Muscle layer of duodenum (tissue), 2 donors: ENCODE measurements around the gene EIF2B4.

Experiments used
- H3K27ac ChIP-seq: one replicate; pipeline ENCODE4 v1.7.0; 2013; ENCODE audit warnings: mild to moderate bottlenecking, low read length
- H3K27me3 ChIP-seq: one replicate; pipeline ENCODE4 v1.7.0; 2013; ENCODE audit warnings: low read depth, mild to moderate bottlenecking, control low read depth, low read length
- H3K36me3 ChIP-seq, 2 donors: one replicate each; pipeline ENCODE4 v1.7.0; 2013; ENCODE audit warnings: low read length in 2 of 2, control low read depth in 1 of 2, mild to moderate bottlenecking in 1 of 2; ENCODE audit not compliant: insufficient read depth in 2 of 2, control insufficient read depth in 1 of 2
- H3K4me1 ChIP-seq, 2 donors: one replicate each; pipeline ENCODE4 v1.7.0; 2013; ENCODE audit warnings: low read length in 2 of 2, mild to moderate bottlenecking in 2 of 2, control low read depth in 1 of 2, moderate library complexity in 1 of 2; ENCODE audit not compliant: insufficient read depth in 2 of 2, control insufficient read depth in 1 of 2
- H3K4me3 ChIP-seq, 2 donors: one replicate each; pipeline ENCODE4 v1.7.0; 2013; ENCODE audit warnings: low read length in 2 of 2, low read depth in 1 of 2, mild to moderate bottlenecking in 1 of 2
- H3K9me3 ChIP-seq, 2 donors: one replicate each; pipeline ENCODE4 v1.7.0; 2013; ENCODE audit warnings: low read length in 2 of 2, control low read depth in 1 of 2, mild to moderate bottlenecking in 1 of 2; ENCODE audit not compliant: control insufficient read depth in 1 of 2
- donor health status: healthy.

EIF2B4 gene

GRCh38 chr2:27370026-27370815 lies at the start of gene EIF2B4, which contains the start of gene SNX17:
Gene EIF2B4, minus strand, starts transcription at chr2:27370338. Its CDS starts 24 bp downstream, at chr2:27370314.
Gene SNX17, plus strand, starts transcription at chr2:27370616. Its CDS starts 128 bp downstream, at chr2:27370744.
- H3K27ac ChIP-seq = peak within 1 kb of the TSS; percentile 89
- peaks cover 52 to 69% of the 10 kb centered on the region in 2 donors for H3K36me3 ChIP-seq
- H3K4me1 ChIP-seq = peaks cover 18 to 32% of the 10 kb centered on the region in 2 donors
- H3K27me3 ChIP-seq = no peaks in the 10 kb centered on the region
- no peaks in the 10 kb centered on the region for H3K9me3 ChIP-seq
- H3K4me3 ChIP-seq = peak within 1 kb of the TSS; percentile 86 to 97

GRCh38 chr2:27416151-27416550 lies 46.0 kb upstream of the EIF2B4 start:
- Histone ChIP-seq H3K36me3 (no peaks in the 10 kb centered on the region), H3K27me3 (no peaks in the 10 kb centered on the region), H3K4me1 (no peaks in the 10 kb centered on the region), H3K9me3 (no peaks in the 10 kb centered on the region), H3K27ac (no peak overlapping the region), H3K4me3 (no peak overlapping the region)

- Histone ChIP-seq H3K36me3 (no peaks in the 10 kb centered on the region), H3K4me3 (no peak overlapping the region), H3K4me1 (peaks cover 4 to 10% of the 10 kb centered on the region in 2 donors), H3K27me3 (no peaks in the 10 kb centered on the region), H3K9me3 (no peaks in the 10 kb centered on the region), H3K27ac (no peak overlapping the region)
Observed at GRCh38 chr2:27412419-27413152, 42.4 kb upstream of the EIF2B4 start.

GRCh38 chr2:27409321-27410073 lies 39.4 kb upstream of the EIF2B4 start, which contains the start of gene PPM1G:
Gene PPM1G, minus strand, starts transcription at chr2:27409591. Its CDS starts 169 bp downstream, at chr2:27409422.
- Histone ChIP-seq H3K4me3 (peak within 1 kb of the TSS; percentile 87 to 99), H3K9me3 (no peaks in the 10 kb centered on the region), H3K27me3 (no peaks in the 10 kb centered on the region), H3K27ac (peak within 1 kb of the TSS; percentile 89), H3K36me3 (peaks cover 0 to 4% of the 10 kb centered on the region in 2 donors), H3K4me1 (peaks cover 7 to 13% of the 10 kb centered on the region in 2 donors)

GRCh38 chr2:27408601-27409320 lies 38.6 kb upstream of the EIF2B4 start:
- Histone ChIP-seq H3K27ac (peak overlapping the region; percentile 56), H3K36me3 (peaks cover 0 to 4% of the 10 kb centered on the region in 2 donors), H3K4me3 (peak overlapping the region; percentile 87 to 99), H3K9me3 (no peaks in the 10 kb centered on the region), H3K4me1 (peaks cover 7 to 13% of the 10 kb centered on the region in 2 donors), H3K27me3 (no peaks in the 10 kb centered on the region)

GRCh38 chr2:27407798-27408491 lies 37.8 kb upstream of the EIF2B4 start:
- peaks cover 0 to 4% of the 10 kb centered on the region in 2 donors for H3K36me3 ChIP-seq
- H3K4me3 ChIP-seq = peak overlapping the region; percentile 87 to 99
- H3K4me1 ChIP-seq = peaks cover 7 to 13% of the 10 kb centered on the region in 2 donors
- no peak overlapping the region for H3K27ac ChIP-seq
- no peaks in the 10 kb centered on the region for H3K27me3 ChIP-seq
- no peaks in the 10 kb centered on the region for H3K9me3 ChIP-seq

- peaks cover 0 to 4% of the 10 kb centered on the region in 2 donors for H3K36me3 ChIP-seq
- no peaks in the 10 kb centered on the region for H3K4me1 ChIP-seq
- H3K27ac ChIP-seq = no peak overlapping the region
Observed at GRCh38 chr2:27400348-27401135, 30.4 kb upstream of the EIF2B4 start.

GRCh38 chr2:27398962-27399361 lies 28.8 kb upstream of the EIF2B4 start:
- no peaks in the 10 kb centered on the region for H3K9me3 ChIP-seq
- no peaks in the 10 kb centered on the region for H3K27me3 ChIP-seq
- H3K4me1 ChIP-seq = no peaks in the 10 kb centered on the region
- H3K27ac ChIP-seq = no peak overlapping the region
- no peak overlapping the region for H3K4me3 ChIP-seq
- no peaks in the 10 kb centered on the region for H3K36me3 ChIP-seq

More at GRCh38 chr2:27400348-27401135, 30.4 kb upstream of the EIF2B4 start:
- Histone ChIP-seq H3K27me3 (no peaks in the 10 kb centered on the region), H3K9me3 (no peaks in the 10 kb centered on the region), H3K4me3 (no peak overlapping the region)

- Histone ChIP-seq H3K27me3 (no peaks in the 10 kb centered on the region), H3K9me3 (no peaks in the 10 kb centered on the region), H3K36me3 (peaks cover 0 to 4% of the 10 kb centered on the region in 2 donors), H3K4me1 (no peaks in the 10 kb centered on the region), H3K4me3 (no peak overlapping the region), H3K27ac (no peak overlapping the region)
Observed at GRCh38 chr2:27393225-27393624, 23.1 kb upstream of the EIF2B4 start.
